CD8-positive, alpha-beta memory T cell (primary cell): ENCODE data around the gene PIM1. TPM values are rescaled to one million over a fixed set of nuclear protein-coding genes. Genes with fewer than 3 reads are reported as not detected.

ENCODE experiments used
- CTCF ChIA-PET: fragments of 350-600 bp; sonication (Branson Sonifier 250); formaldehyde crosslinking; loops from one replicate; lab custom pipeline; 2021; ENCODE audit warnings: antibody characterized with exemption; lab: Charles Lee
- POLR2A ChIA-PET: fragments of 350-600 bp; sonication (Branson Sonifier 250); formaldehyde crosslinking; loops from one replicate; lab custom pipeline; 2021; ENCODE audit warnings: antibody characterized with exemption; lab: Charles Lee
- DNase-seq, 5 donors: peaks; one replicate each; pipeline versions ENCODE4 v3.0.0 to v3.0.0-alpha.2; 2020 to 2022; ENCODE audit warnings: mixed read lengths in 1 of 5
- H3K27ac ChIP-seq: one replicate; pipeline ENCODE4 v1.7.0; 2013; ENCODE audit warnings: low read depth, mild to moderate bottlenecking, low read length, moderate library complexity
- H3K27me3 ChIP-seq: 2 replicates; pipeline ENCODE4 v1.7.0; 2013; ENCODE audit warnings: low read length, mild to moderate bottlenecking; ENCODE audit not compliant: insufficient read depth, poor library complexity, severe bottlenecking
- H3K36me3 ChIP-seq: 2 replicates; pipeline ENCODE4 v1.7.0; 2013; ENCODE audit warnings: mild to moderate bottlenecking, low read length, moderate library complexity; ENCODE audit not compliant: insufficient read depth
- H3K4me1 ChIP-seq: 2 replicates; pipeline ENCODE4 v1.7.0; 2013; ENCODE audit warnings: mild to moderate bottlenecking, low read length, moderate library complexity; ENCODE audit not compliant: insufficient read depth
- H3K4me3 ChIP-seq: 2 replicates; pipeline ENCODE4 v1.7.0; 2013; ENCODE audit warnings: mild to moderate bottlenecking, low read length
- H3K9me3 ChIP-seq: 2 replicates; pipeline ENCODE4 v1.7.0; 2013; ENCODE audit warnings: mild to moderate bottlenecking, low read length
- H3K27ac Mint-ChIP-seq, 8 donors: one replicate each; pipeline ENCODE4 v1.8.0; 2020 to 2021; ENCODE audit warnings: mixed read lengths in 8 of 8, mild to moderate bottlenecking in 6 of 8, inconsistent platforms in 3 of 8, moderate library complexity in 3 of 8
- H3K27me3 Mint-ChIP-seq, 2 donors: one replicate each; pipeline ENCODE4 v1.8.0; 2020 to 2021; ENCODE audit warnings: mixed read lengths in 2 of 2, mild to moderate bottlenecking in 1 of 2, moderate library complexity in 1 of 2
- H3K36me3 Mint-ChIP-seq, 3 donors: one replicate each; pipeline ENCODE4 v1.8.0; 2020 to 2021; ENCODE audit warnings: mixed read lengths in 3 of 3, inconsistent platforms in 1 of 3, mild to moderate bottlenecking in 1 of 3
- H3K4me1 Mint-ChIP-seq, 3 donors: one replicate each; pipeline ENCODE4 v1.8.0; 2020 to 2021; ENCODE audit warnings: mixed read lengths in 3 of 3, inconsistent platforms in 1 of 3, mild to moderate bottlenecking in 1 of 3
- H3K4me3 Mint-ChIP-seq, 7 donors: one replicate each; pipeline ENCODE4 v1.8.0; 2020 to 2021; ENCODE audit warnings: mixed read lengths in 7 of 7, mild to moderate bottlenecking in 6 of 7, moderate library complexity in 4 of 7, inconsistent platforms in 2 of 7
- H3K9me3 Mint-ChIP-seq, 5 donors: one replicate each; pipeline ENCODE4 v1.8.0; 2020 to 2022; ENCODE audit warnings: mixed read lengths in 5 of 5, mild to moderate bottlenecking in 3 of 5, moderate library complexity in 2 of 5, inconsistent platforms in 1 of 5
- polyA plus RNA-seq: library from polyadenylated mRNA; unstranded; fragments of 300-500 nt; fragmentation: Illumina TruSeq; gene quantifications from one replicate; pipeline ENCODE4 v1.2.3, GENCODE V29; 2021
- total RNA-seq, 2 experiments: library from RNA; stranded (reverse); gene quantifications; one replicate each; pipeline ENCODE4 v1.2.3, GENCODE V29; 2021

Gene PIM1
- total and polyA plus RNA-seq, 3 experiments from 2014 or later, result 93.7 to 253 (median 99.1) TPM

GRCh38 chr6:37140145-37140544, 29.8 kb upstream of the PIM1 start:
- ChIA-PET POLR2A (no interaction called here), CTCF (no interaction called here)
- Mint-ChIP-seq H3K27me3 (no peaks in the 10 kb centered on the region), H3K36me3 (no peaks in the 10 kb centered on the region), H3K4me3 (no peak overlapping the region), H3K27ac (peak overlapping the region in 1 of 8 donors; percentile 55), H3K4me1 (peaks cover 35 to 41% (median 36%) of the 10 kb centered on the region in 3 donors), H3K9me3 (no peaks in the 10 kb centered on the region)
- Histone ChIP-seq H3K27me3 (no peaks in the 10 kb centered on the region), H3K4me1 (peaks cover 12% of the 10 kb centered on the region), H3K36me3 (no peaks in the 10 kb centered on the region), H3K27ac (no peak overlapping the region), H3K4me3 (no peak overlapping the region), H3K9me3 (no peaks in the 10 kb centered on the region)
- no peak for DNase-seq

GRCh38 chr6:37141281-37142049, 28.5 kb upstream of the PIM1 start:
- no peak for DNase-seq
- Histone ChIP-seq H3K4me3 (no peak overlapping the region), H3K4me1 (peaks cover 12% of the 10 kb centered on the region), H3K9me3 (no peaks in the 10 kb centered on the region), H3K36me3 (no peaks in the 10 kb centered on the region), H3K27me3 (no peaks in the 10 kb centered on the region), H3K27ac (no peak overlapping the region)
- Mint-ChIP-seq H3K27me3 (no peaks in the 10 kb centered on the region), H3K36me3 (no peaks in the 10 kb centered on the region), H3K27ac (peak overlapping the region in 6 of 8 donors; percentile 32 to 69 (median 62)), H3K9me3 (no peaks in the 10 kb centered on the region), H3K4me1 (peaks cover 27 to 34% (median 29%) of the 10 kb centered on the region in 3 donors), H3K4me3 (no peak overlapping the region)
- POLR2A ChIA-PET, result interaction anchor here (0.6 kb wide), 1 partner anchor 18 kb away, joined by 6 read pairs; no protein-coding TSS in a partner anchor
- CTCF ChIA-PET, result interaction anchor here (0.7 kb wide), 1 partner anchor 468 kb away, joined by 3 read pairs; no protein-coding TSS in a partner anchor

GRCh38 chr6:37142050-37142614, 27.8 kb upstream of the PIM1 start:
- no peaks in the 10 kb centered on the region for H3K27me3 ChIP-seq
- H3K4me1 Mint-ChIP-seq, result peaks cover 22 to 28% (median 22%) of the 10 kb centered on the region in 3 donors
- ChIA-PET POLR2A (no interaction called here), CTCF (interaction anchor here (0.7 kb wide), 1 partner anchor 469 kb away, joined by 3 read pairs; no protein-coding TSS in a partner anchor)
- H3K27me3 Mint-ChIP-seq, result no peaks in the 10 kb centered on the region
- H3K27ac ChIP-seq, result no peak overlapping the region
- H3K9me3 Mint-ChIP-seq, result no peaks in the 10 kb centered on the region
- no peaks in the 10 kb centered on the region for H3K9me3 ChIP-seq
- no peak overlapping the region for H3K4me3 ChIP-seq
- no peaks in the 10 kb centered on the region for H3K36me3 Mint-ChIP-seq
- H3K27ac Mint-ChIP-seq, result peak overlapping the region in 5 of 8 donors; percentile 32 to 69 (median 62)
- no peaks in the 10 kb centered on the region for H3K36me3 ChIP-seq
- no peak for DNase-seq
- H3K4me3 Mint-ChIP-seq, result no peak overlapping the region
- peaks cover 7% of the 10 kb centered on the region for H3K4me1 ChIP-seq

GRCh38 chr6:37143585-37143984, 26.4 kb upstream of the PIM1 start:
- H3K27me3 ChIP-seq, result no peaks in the 10 kb centered on the region
- Mint-ChIP-seq H3K4me1 (peaks cover 12 to 17% (median 13%) of the 10 kb centered on the region in 3 donors), H3K27ac (peak overlapping the region in 2 of 8 donors; percentile 23 to 51), H3K27me3 (no peaks in the 10 kb centered on the region), H3K36me3 (no peaks in the 10 kb centered on the region), H3K4me3 (no peak overlapping the region), H3K9me3 (no peaks in the 10 kb centered on the region)
- no peak overlapping the region for H3K4me3 ChIP-seq
- DNase-seq, result no peak
- no peaks in the 10 kb centered on the region for H3K4me1 ChIP-seq
- H3K36me3 ChIP-seq, result no peaks in the 10 kb centered on the region
- ChIA-PET POLR2A (no interaction called here), CTCF (interaction anchor here (1.2 kb wide), 1 partner anchor 93 kb away, joined by 4 read pairs; no protein-coding TSS in a partner anchor)
- H3K27ac ChIP-seq, result no peak overlapping the region
- H3K9me3 ChIP-seq, result no peaks in the 10 kb centered on the region

- ChIA-PET CTCF (no interaction called here), POLR2A (no interaction called here)
- Mint-ChIP-seq H3K27me3 (no peaks in the 10 kb centered on the region), H3K36me3 (no peaks in the 10 kb centered on the region), H3K4me1 (peaks cover 12 to 17% (median 13%) of the 10 kb centered on the region in 3 donors), H3K9me3 (no peaks in the 10 kb centered on the region), H3K27ac (no peak overlapping the region), H3K4me3 (no peak overlapping the region)
- Histone ChIP-seq H3K27ac (no peak overlapping the region), H3K27me3 (no peaks in the 10 kb centered on the region), H3K4me1 (no peaks in the 10 kb centered on the region), H3K36me3 (no peaks in the 10 kb centered on the region), H3K4me3 (no peak overlapping the region), H3K9me3 (no peaks in the 10 kb centered on the region)
- DNase-seq, result no peak
These were observed 24.5 kb upstream of the PIM1 start for GRCh38 chr6:37145443-37145842.

GRCh38 chr6:37146735-37147157, 23.2 kb upstream of the PIM1 start:
- H3K4me1 ChIP-seq, result no peaks in the 10 kb centered on the region
- no peaks in the 10 kb centered on the region for H3K9me3 ChIP-seq
- H3K9me3 Mint-ChIP-seq, result no peaks in the 10 kb centered on the region
- peaks cover 5 to 12% (median 11%) of the 10 kb centered on the region in 3 donors for H3K4me1 Mint-ChIP-seq
- ChIA-PET POLR2A (interaction anchor here (0.7 kb wide), 1 partner anchor 248 kb away, joined by 6 read pairs; no protein-coding TSS in a partner anchor), CTCF (no interaction called here)
- no peak overlapping the region for H3K4me3 ChIP-seq
- DNase-seq, result no peak
- H3K4me3 Mint-ChIP-seq, result no peak overlapping the region
- H3K27ac ChIP-seq, result no peak overlapping the region
- H3K27me3 Mint-ChIP-seq, result no peaks in the 10 kb centered on the region
- H3K27me3 ChIP-seq, result no peaks in the 10 kb centered on the region
- no peaks in the 10 kb centered on the region for H3K36me3 Mint-ChIP-seq
- H3K27ac Mint-ChIP-seq, result peak overlapping the region in 1 of 8 donors; percentile 47
- H3K36me3 ChIP-seq, result no peaks in the 10 kb centered on the region

GRCh38 chr6:37149745-37150144, 20.2 kb upstream of the PIM1 start:
- Mint-ChIP-seq H3K4me1 (no peaks in the 10 kb centered on the region), H3K4me3 (no peak overlapping the region), H3K9me3 (no peaks in the 10 kb centered on the region), H3K27me3 (no peaks in the 10 kb centered on the region), H3K36me3 (no peaks in the 10 kb centered on the region), H3K27ac (no peak overlapping the region)
- Histone ChIP-seq H3K4me3 (no peak overlapping the region), H3K4me1 (no peaks in the 10 kb centered on the region), H3K36me3 (no peaks in the 10 kb centered on the region), H3K27ac (no peak overlapping the region), H3K27me3 (no peaks in the 10 kb centered on the region), H3K9me3 (no peaks in the 10 kb centered on the region)
- no peak for DNase-seq
- ChIA-PET CTCF (interaction anchor here (1.9 kb wide), 1 partner anchor 98 kb away, joined by 5 read pairs; no protein-coding TSS in a partner anchor), POLR2A (no interaction called here)

- DNase-seq, result no peak
- Histone ChIP-seq H3K27me3 (no peaks in the 10 kb centered on the region), H3K4me3 (no peak overlapping the region), H3K36me3 (no peaks in the 10 kb centered on the region), H3K9me3 (no peaks in the 10 kb centered on the region), H3K4me1 (peaks cover 5% of the 10 kb centered on the region), H3K27ac (no peak overlapping the region)
- Mint-ChIP-seq H3K4me3 (no peak overlapping the region), H3K27me3 (no peaks in the 10 kb centered on the region), H3K36me3 (no peaks in the 10 kb centered on the region), H3K4me1 (peaks cover 5% of the 10 kb centered on the region in 3 donors), H3K27ac (no peak overlapping the region), H3K9me3 (no peaks in the 10 kb centered on the region)
- ChIA-PET POLR2A (no interaction called here), CTCF (interaction anchor here (1.9 kb wide), 1 partner anchor 99 kb away, joined by 5 read pairs; no protein-coding TSS in a partner anchor)
These were observed 19.6 kb upstream of the PIM1 start for GRCh38 chr6:37150314-37150713.
